Smooth muscle cell (in vitro differentiated cells): ENCODE data around the gene KIRREL3. TPM values are rescaled to one million over a fixed set of nuclear protein-coding genes. Genes with fewer than 3 reads are reported as not detected.

Experiments used
- DNase-seq: peaks from one replicate; lab custom pipeline; 2025; ENCODE audit not compliant: unreplicated experiment; lab: John Stamatoyannopoulos, UW
- H2AFZ ChIP-seq: fragments of 200-600 bp; sonication (generic); 2 replicates; pipeline ENCODE4 v1.6.0; 2016; ENCODE audit warnings: antibody characterized with exemption, low read depth, mild to moderate bottlenecking
- H3F3A ChIP-seq: fragments of 200-600 bp; sonication (generic); 2 replicates; pipeline ENCODE4 v1.6.0; 2017; ENCODE audit warnings: antibody characterized with exemption, low read depth
- H3K27ac ChIP-seq: fragments of 200-600 bp; sonication (generic); 2 replicates; pipeline ENCODE4 v1.5.1; 2016; ENCODE audit warnings: low read depth, mild to moderate bottlenecking
- H3K27me3 ChIP-seq: fragments of 200-600 bp; sonication (generic); 2 replicates; pipeline ENCODE4 v1.6.1; 2016; ENCODE audit warnings: low read depth, mild to moderate bottlenecking
- H3K36me3 ChIP-seq: fragments of 200-600 bp; sonication (generic); 2 replicates; pipeline ENCODE4 v1.5.1; 2016; ENCODE audit warnings: low read depth
- H3K4me1 ChIP-seq: fragments of 200-600 bp; sonication (generic); 2 replicates; pipeline ENCODE4 v1.5.1; 2016; ENCODE audit warnings: low read depth
- H3K4me2 ChIP-seq: fragments of 200-600 bp; sonication (generic); 2 replicates; pipeline ENCODE4 v1.6.0; 2016; ENCODE audit warnings: mild to moderate bottlenecking
- H3K4me3 ChIP-seq: fragments of 200-600 bp; sonication (generic); 2 replicates; pipeline ENCODE4 v1.5.1; 2016; ENCODE audit warnings: mild to moderate bottlenecking
- H3K79me2 ChIP-seq: fragments of 200-600 bp; sonication (generic); 2 replicates; pipeline ENCODE4 v1.6.0; 2016; ENCODE audit warnings: low read depth, mild to moderate bottlenecking
- H3K9ac ChIP-seq: fragments of 200-600 bp; sonication (generic); 2 replicates; pipeline ENCODE4 v1.6.0; 2016; ENCODE audit warnings: low read depth
- H3K9me3 ChIP-seq: fragments of 200-600 bp; sonication (generic); replicated peaks from 2 replicates; pipeline ENCODE4 v1.5.1; 2016; ENCODE audit warnings: low read depth
- H4K20me1 ChIP-seq: fragments of 200-600 bp; sonication (generic); 2 replicates; pipeline ENCODE4 v1.6.0; 2016; ENCODE audit warnings: low read depth
- CTCF ChIP-seq: fragments of 200-600 bp; sonication (generic); IDR thresholded peaks from 2 replicates; pipeline ENCODE4 v1.5.1; 2017; ENCODE audit warnings: borderline replicate concordance, mild to moderate bottlenecking, antibody characterized with exemption; ENCODE audit not compliant: insufficient read depth, poor library complexity, severe bottlenecking
- WGBS: methylation state at CpG from one replicate; pipeline ENCODE4 v1.1.7; 2016; ENCODE audit warnings: low lambda C conversion rate; 5-methylcytosine and 5-hydroxymethylcytosine counted together
- polyA plus RNA-seq: library from polyadenylated mRNA; unstranded; fragments of >200 nt; fragmentation: Nextera tagmentation; extraction: Ambion mirVana; gene quantifications from 2 replicates; pipeline ENCODE4 v1.2.1, GENCODE V29; 2016
- total RNA-seq: library from RNA; depleted of rRNA; stranded (reverse); fragments of >200 nt; gene quantifications from 2 replicates; pipeline ENCODE4 v1.2.3, GENCODE V29; 2014

The KIRREL3 gene
- total and polyA plus RNA-seq, 2 experiments from 2014 or later: 1.2 TPM; not detected in 1

- Histone ChIP-seq H3K27me3 (no peaks in the 10 kb centered on the region), H3K79me2 (no peaks in the 10 kb centered on the region), H3K4me1 (no peaks in the 10 kb centered on the region), H3K4me3 (no peak overlapping the region), H3K9me3 (no peaks in the 10 kb centered on the region), H3K9ac (no peak overlapping the region), H2AFZ (no peak overlapping the region), H3F3A (no peaks in the 10 kb centered on the region), H3K27ac (no peak overlapping the region), H3K36me3 (no peaks in the 10 kb centered on the region), H3K4me2 (no peak overlapping the region), H4K20me1 (no peaks in the 10 kb centered on the region)
- TF ChIP-seq CTCF: no peak
- 77% methylated on average over 3 of the region's 3 CpGs for WGBS
- DNase-seq: no peak
Observed at GRCh38 chr11:127035824-127036223, 35.3 kb upstream of the KIRREL3 start.

- Histone ChIP-seq H3K4me2 (no peak overlapping the region), H3K4me1 (no peaks in the 10 kb centered on the region)
Observed at GRCh38 chr11:127034973-127035372, 34.4 kb upstream of the KIRREL3 start.

GRCh38 chr11:127028648-127029047 is 28.1 kb upstream of the KIRREL3 start:
- Histone ChIP-seq H2AFZ (no peak overlapping the region), H3K27ac (no peak overlapping the region), H3K36me3 (no peaks in the 10 kb centered on the region), H3K79me2 (no peaks in the 10 kb centered on the region), H3K4me2 (no peak overlapping the region), H3K4me3 (no peak overlapping the region), H4K20me1 (no peaks in the 10 kb centered on the region), H3K9ac (no peak overlapping the region), H3F3A (no peaks in the 10 kb centered on the region), H3K27me3 (peaks cover 4% of the 10 kb centered on the region), H3K4me1 (no peaks in the 10 kb centered on the region), H3K9me3 (no peaks in the 10 kb centered on the region)
- DNase-seq: no peak
- no peak for TF ChIP-seq CTCF
- WGBS: 67% methylated on average over 4 of the region's 4 CpGs

More at GRCh38 chr11:127034973-127035372, 34.4 kb upstream of the KIRREL3 start:
- no peak overlapping the region for H2AFZ ChIP-seq
- H3K79me2 ChIP-seq: no peaks in the 10 kb centered on the region
- no peak overlapping the region for H3K27ac ChIP-seq
- no peak overlapping the region for H3K9ac ChIP-seq
- H3K9me3 ChIP-seq: no peaks in the 10 kb centered on the region
- H3F3A ChIP-seq: no peaks in the 10 kb centered on the region
- no peak overlapping the region for H3K4me3 ChIP-seq
- H3K27me3 ChIP-seq: no peaks in the 10 kb centered on the region
- no peaks in the 10 kb centered on the region for H3K36me3 ChIP-seq
- no peak for DNase-seq
- H4K20me1 ChIP-seq: no peaks in the 10 kb centered on the region
- no peak for TF ChIP-seq CTCF

GRCh38 chr11:127027789-127028188 is 27.2 kb upstream of the KIRREL3 start:
- Histone ChIP-seq H3K9me3 (no peaks in the 10 kb centered on the region), H3K79me2 (no peaks in the 10 kb centered on the region), H4K20me1 (no peaks in the 10 kb centered on the region), H3K4me2 (no peak overlapping the region), H3K4me1 (no peaks in the 10 kb centered on the region), H3K9ac (no peak overlapping the region), H3K27me3 (peaks cover 4% of the 10 kb centered on the region), H2AFZ (no peak overlapping the region), H3K4me3 (no peak overlapping the region), H3K36me3 (no peaks in the 10 kb centered on the region), H3K27ac (no peak overlapping the region), H3F3A (no peaks in the 10 kb centered on the region)
- no peak for DNase-seq
- no peak for TF ChIP-seq CTCF
- 76% methylated on average over 5 of the region's 5 CpGs for WGBS
